Hypothalamus (tissue), 51 donors: ENCODE data around the gene KIRREL1.

ENCODE experiments used
- DNase-seq, 51 donors: peaks; one replicate each; lab custom pipeline; 2025; lab: John Stamatoyannopoulos, UW

The KIRREL1 gene

DNA sequence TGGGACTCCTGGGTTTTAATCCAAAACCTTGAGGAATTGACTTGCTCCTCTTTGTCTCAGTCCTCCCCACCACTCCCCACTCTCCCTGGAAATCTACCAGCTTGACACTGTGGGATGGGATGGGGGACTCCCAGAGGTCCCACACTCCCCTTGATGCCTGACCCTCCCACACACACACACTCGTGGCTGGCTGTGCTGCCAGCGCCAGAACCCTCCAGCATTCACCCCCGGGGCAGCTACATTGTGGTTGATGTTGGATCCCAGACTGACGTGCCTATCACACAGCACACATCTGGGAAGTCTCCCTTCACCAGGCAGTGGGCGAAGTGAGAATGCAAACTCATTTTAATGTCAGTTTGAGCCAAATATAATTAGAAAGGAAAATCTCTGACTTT lies 10.0 kb downstream of the KIRREL1 start:
- peak in 1 of 51 donors; percentile 18 for DNase-seq

DNA sequence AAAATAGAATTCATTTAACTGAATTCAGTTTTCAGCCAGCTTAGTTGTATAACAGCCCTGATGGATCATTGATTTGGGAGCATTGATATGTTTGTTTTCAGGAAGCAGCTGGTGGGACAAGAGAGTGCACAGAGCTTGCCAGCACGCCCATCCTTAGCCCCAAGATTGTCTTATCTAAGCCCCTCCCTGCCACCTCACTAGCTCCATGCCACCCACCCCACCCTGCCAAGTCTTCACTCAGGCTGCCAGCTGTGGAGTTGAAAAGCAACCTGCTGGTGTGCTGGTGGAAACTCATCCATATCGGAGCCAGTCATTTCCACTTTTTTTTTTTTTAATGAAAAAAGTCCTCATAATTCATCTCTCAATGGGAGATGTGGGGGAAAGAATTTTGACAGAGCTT lies 11.8 kb downstream of the KIRREL1 start:
- DNase-seq: no peak

DNA sequence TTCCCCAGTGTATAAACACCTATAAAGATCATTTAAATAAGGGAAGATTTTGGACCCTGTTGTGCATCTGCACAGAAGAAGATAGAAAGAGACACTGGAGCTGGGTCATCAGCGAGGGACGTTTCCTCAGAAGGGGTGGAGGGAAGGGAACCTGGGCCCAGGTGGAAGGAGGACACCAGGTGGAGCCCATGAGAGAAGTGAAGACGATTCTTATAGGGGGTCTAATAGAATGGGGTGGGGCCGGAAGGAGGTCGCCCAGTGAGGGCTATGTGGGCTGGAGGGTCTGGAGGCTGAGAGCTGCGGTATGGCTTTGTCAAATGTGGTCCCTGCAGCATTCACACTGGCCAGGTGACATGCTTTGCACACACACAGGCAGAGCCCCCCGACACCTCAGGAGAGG lies 13.7 kb downstream of the KIRREL1 start:
- no peak for DNase-seq

DNA sequence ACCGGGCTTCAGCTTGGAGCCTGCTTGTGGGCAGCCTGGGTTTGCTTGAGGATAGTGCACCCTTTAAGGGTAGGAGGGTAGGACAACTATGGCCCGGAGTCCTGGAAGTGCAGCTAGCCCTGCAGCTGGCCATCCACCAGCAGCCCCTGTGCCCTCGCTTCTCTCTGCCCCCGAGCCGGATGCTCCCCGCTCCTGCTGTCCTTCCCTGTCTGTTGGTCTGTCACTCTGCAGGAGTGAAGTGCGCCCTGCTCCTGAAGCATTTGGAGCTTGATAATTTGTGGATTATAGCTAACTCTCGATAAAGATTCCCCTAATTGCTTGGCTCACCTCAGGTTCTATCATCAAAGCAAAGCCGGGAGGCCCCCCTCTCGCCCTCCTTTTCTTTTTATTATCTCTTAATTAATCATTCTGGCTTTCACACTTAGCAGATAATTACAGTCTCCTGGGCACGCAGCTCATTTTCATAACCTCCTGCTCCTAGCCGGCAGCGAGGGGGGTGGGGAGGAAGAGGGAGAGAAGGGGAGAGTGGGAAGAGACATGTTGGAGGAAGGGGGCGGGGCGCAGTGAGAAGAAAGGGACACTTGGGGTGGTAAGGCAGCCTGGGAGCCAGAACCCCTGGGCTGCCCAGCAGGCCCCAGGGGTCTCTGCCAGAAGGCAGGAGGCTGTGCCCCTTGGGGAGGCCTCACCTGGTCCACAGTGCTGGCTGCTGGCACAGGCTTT lies 14.4 kb downstream of the KIRREL1 start:
- no peak for DNase-seq

DNA sequence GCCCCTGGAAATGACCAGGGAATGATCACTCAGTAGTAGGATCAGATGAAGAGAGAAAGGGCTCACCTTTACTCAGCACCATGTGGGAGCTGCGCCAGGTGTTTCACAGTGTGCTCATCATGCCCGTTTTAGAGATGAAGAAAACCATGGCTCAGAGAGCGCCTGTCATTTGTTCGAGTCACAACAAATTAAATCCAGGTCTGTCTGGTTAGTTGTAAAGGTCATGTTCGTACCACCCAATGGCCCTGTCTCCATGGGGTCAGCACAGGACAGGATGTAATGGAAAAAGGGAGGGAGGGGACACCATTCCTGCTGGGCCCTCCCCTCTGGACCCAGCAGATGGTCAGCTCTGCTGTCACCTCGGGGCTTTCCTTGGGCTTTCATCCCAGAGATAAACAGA lies 15.2 kb downstream of the KIRREL1 start:
- no peak for DNase-seq

DNA sequence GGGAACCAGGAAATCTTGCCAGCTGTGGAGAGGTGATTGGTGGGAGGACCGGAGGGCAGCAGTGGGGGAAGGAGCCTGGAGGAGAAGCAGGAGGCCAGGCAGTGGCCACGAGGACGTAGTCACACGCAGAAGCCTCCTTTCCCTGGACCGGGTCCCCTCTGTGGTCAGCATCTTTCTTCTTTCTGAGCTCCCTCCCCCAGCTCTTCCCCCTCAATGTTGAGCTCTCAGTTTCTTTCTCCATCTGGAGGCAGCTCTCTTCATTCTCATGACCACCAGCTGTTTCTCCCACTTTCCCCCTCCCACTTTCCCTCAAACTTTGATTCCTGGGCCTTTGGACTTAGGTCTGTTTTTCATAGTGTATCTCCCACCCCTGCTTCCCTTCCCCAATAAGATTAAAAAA lies 18.3 kb downstream of the KIRREL1 start:
- no peak for DNase-seq

DNA sequence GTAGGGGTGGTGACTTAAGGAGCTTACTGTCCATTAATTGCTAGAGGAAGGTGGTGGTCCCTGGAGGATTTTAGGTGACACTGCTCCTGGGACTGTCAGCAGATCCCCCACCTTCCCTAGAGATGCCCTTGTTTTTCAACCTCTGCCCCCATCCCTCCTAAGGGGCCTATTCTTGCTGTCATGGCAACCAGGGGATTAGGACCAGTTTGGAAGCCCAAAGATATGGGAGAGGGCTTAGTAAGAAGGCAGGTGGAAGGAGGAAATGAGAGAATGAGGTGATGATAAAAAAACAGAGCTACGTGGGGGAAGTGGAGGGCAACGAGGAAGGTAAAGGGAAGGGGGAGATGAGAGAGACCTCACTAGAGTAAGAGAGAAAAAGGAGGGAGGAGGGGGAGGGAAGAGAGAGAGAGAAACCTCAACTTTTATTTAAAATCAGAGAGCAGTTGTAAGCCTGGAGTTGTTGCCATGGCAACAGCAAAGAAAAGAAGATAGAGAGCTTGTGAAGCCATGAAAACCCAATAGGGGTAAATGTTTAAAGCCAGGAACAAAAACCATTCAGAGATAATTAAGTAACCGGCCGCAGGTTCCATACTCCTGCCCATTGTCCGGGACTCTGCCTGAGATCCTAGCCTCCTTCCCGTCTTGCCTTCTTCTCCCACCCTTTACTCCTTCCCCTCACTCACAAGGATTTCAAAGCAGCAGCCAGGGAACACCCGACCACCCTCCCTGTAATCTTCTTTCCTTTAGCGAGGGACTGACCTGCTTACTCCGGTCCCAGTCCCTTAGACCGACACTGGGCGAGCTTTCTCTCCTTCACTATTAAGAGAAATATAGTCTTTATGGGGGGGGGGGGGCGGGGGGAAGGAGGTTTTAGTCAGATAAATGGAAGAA lies 20.6 kb downstream of the KIRREL1 start:
- peak in 1 of 51 donors; percentile 41 for DNase-seq

DNA sequence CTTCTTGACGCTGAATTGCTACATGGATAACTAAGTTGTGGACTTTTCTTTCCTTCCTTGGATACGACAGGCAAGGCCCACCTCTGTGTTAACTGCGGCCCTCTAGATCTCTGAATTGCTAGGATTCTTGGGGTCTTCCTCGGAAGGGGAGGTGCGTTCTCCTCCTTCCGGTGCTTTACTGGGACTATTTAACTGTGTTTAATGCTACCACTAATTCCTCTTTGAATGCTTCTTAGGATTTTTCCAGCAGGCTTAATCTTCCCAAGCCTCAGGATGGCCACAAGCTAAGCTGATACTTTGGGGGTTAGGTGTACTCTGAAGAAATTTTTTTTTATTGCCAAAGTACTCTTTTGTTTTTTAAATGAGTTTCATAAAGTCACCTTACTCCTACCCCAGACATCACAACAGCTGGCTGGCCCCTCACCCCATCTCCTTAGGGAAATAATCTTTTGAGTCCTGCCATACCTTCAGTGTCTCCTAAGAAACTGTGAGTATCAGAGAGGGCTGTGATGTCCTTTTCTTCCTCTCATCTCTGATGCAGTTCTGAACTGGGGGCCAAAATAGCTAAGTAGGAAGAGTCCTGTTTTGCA lies 21.4 kb downstream of the KIRREL1 start:
- no peak for DNase-seq

DNA sequence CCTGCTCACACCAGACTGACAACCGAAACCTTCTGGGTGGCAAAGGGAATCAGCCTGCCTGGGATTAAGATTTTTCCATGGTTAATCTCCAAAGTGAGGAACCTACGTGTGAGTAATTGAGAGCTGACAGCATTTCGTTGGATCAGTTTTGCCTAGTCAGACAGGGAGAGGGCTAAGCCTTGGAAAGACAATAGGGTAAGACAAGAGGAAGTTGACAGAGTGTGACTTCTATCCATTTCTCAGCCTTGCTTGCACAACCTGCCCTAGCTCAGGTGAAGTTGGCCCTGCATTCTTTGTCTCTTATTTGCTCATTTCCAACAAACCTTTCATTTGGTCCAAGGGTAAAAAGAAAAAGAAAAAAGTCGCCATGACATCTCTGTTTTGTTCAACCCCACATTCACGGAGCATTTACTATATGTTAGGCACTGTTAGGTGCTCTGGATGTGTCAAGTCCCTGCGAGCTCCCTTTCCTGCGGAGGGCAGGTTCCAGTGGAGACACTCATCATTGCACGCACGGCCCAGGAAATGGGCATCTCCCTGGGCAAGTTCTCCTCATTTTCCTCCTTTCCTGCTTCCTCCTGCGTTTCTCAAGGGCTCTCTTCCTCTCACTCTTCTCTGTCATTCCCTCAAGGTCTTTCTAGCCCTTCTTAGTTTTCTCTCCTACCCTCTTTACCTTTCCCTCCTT lies 23.3 kb downstream of the KIRREL1 start:
- DNase-seq: no peak

DNA sequence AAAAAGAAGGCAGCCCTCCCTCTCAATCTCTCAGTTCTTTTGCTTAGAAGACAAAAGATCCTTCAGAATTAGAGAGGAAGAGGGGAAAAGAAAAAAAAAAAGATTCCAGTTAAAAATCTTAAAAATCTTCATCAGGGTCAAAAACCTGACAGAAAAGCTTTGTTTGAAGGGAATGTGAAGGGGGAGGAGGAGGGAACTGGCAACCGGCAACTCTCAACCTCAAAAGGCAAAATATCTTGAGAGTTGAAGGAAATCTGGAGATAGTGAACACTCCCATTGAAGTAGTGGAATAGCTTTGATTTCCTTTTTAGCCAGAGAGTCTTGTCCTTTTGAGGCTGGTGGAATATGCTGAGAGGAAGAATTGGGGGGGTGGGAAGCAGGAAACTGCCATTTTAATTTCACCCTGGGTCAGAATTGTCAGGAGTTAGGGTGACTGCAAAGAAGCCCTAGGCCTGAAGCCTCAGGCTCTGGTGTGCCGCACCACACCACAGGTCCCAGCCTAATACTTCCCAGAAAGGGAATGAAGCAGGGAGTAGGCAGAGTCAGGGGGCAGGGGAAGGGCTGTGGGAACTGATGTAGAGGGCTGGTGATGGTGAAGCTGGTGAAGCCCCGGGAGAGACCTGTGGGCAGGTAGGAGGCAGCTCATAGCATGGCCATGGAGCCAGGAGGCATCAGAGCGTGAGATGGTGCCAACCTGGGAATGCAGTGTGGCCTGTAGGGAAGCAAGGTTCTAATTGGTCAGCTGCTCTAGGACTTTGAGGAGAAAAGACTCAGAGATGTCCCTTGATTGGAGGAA lies 24.6 kb downstream of the KIRREL1 start:
- no peak for DNase-seq

DNA sequence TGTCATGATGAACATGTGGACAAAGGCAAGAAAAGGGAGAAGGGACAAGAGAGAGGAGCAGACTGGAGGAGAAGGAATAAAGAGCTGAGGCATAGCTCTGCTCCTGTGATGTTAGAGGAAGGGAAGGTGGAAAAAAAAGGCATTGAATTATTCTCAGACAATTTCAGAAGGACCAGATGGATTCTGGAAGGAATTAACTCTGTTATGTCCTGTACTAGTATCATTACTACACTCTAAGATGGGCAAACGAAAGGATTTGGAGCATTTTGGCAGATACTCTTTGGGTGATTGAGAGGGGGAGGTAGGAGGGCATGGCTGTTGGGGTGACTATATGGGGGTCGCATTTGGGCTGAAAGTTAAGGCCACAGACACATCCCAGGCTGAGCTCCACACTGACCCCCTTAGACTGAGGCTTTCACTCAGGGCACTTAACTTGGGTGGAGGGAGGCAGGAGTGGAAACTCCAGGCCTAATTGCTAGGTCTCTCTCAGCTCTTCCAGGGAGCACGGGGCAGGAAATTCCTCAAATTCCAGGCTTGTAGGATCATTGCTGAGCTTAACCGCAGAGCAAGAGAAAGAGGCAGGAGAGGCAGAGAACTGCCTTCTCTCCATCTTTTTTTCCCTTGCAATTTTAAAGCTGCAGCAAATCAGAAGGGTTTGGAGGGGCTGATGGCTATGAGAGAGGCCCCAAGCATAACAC lies 25.9 kb downstream of the KIRREL1 start:
- no peak for DNase-seq

DNA sequence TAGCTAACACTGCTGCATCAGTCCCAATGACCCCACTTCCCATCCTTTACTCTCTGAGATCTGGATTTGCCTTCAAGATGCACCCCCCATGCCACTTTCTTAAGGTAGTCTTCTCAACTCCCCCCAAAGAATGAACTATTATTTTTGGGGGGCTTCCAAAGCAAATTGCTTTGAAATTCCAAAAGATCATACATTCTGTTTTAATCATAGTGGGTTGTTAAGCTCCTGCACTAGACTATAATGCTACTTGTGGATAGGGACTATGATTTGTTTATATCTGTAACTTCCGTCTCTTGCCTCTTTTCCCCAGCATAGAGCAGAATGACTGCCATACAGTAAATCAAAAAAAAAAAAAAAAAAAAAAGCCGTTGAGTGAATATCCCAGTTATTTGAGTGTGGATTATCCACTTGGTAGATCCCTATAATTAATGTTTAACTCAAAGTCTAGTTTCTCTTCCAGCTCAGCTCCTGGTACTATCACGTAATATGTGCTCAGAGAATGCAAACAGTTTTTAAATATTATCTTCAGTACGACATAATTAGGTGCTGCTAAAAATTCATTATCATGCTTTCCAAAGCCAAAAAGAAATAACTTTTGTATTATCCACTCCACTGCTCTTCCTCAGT lies 26.9 kb downstream of the KIRREL1 start:
- no peak for DNase-seq

DNA sequence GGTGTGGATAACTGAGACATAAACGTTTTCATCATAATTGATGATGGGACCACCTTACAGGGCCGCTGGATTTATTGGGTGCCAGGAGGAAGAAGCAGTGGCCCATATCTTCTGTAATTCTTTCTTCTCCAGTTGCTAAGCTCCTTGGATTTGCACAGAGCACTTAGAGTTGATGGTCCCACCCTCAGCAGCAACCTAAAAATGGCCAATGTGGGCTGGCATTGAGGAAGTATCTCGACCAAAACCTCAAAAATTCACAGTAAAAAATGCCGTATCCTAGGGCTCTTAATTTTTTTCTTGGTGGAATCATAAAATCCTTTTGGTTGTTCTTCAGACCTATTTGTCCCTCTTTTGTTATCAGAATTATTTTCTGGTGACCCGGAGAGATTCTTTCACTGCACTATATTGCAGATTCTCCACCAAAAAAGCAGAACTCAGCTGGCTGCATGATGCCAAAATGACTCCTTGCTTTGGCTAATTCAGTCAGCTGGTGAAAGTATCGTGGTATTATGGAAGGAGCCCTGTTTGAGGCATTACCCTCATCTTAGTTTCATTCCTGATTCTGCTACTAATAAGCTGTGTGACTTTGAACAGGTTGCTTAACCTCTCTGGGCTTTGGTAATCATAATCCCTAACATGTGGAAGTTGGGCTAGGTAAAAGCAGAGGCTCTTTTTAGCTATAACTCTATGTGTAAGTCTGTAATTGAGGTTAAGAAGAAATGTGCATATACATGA lies 27.6 kb downstream of the KIRREL1 start:
- DNase-seq: no peak

DNA sequence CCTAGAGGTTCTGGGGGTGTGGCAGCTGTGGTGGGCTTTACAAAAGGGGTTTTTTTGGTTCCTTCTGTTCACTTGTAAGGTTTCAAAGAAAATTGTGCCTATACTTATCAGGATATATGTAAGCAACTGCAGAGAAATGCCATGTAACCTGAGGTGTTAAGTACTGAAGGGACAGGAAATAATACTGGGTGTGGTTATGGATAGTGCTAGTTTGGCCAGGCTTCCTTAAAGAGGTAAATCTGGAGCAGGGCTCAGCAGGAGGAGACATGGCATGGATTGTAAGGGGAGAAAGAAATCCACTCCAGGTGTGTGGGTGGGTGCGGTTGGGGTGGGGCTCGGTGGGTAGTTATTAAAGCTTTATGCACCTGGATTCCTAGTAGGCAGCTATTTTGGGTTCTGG lies 28.3 kb downstream of the KIRREL1 start:
- DNase-seq: no peak

DNA sequence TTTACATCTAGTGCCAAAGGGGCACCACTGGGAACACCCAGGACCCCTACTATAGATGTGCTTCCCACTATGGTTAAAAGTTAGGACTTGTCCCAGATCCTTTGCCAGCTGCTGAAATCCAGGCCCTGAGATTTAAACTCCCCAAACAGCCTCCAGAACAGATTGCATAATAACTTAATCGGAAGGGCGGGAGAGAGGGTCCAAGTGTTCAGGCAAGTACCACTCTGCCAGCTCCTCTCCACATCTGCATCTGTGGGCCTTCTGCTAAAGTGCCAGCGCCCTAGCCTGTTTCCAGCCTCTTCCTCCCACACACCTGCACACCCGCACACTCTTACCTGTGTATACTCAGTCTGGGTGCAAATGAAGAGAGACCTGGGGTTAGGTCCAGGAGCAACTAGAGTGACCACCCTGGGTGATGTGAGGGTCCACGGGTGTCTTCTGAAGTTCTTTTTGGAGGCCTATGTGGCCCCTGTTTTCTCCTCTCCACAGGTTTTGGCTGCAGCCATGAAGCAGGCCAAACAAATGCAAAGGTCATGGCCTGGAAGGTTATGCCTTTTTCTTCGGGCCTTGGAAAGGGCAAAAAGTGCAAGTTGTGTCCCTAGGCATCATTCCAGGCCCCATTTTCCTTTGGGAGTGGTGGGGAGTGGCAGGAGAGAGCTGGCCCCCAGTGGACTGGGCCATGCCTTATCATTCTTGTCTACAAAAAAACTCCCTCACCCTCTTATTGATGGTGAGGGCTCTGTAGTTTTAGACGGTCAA lies 29.3 kb downstream of the KIRREL1 start:
- no peak for DNase-seq

DNA sequence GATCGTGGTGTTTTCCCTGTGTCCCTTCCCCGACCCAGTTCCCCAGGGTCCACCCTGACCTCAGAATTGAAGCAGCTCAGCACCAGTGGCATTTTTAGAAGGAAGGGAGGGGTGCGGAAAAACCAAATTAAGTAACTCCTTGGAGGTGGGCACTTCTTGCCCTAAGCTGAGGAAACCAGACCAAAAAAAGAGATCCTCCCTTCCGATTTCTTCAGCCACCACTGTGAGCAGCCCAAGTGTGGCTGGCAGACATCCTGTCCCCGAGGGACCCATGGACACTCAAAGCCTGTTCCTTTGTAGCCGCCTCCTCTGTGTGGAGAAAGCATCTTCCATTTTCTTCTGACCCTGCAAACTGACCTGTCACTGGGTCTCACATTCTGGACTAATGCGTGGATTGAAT lies 31.3 kb downstream of the KIRREL1 start:
- DNase-seq: no peak

DNA sequence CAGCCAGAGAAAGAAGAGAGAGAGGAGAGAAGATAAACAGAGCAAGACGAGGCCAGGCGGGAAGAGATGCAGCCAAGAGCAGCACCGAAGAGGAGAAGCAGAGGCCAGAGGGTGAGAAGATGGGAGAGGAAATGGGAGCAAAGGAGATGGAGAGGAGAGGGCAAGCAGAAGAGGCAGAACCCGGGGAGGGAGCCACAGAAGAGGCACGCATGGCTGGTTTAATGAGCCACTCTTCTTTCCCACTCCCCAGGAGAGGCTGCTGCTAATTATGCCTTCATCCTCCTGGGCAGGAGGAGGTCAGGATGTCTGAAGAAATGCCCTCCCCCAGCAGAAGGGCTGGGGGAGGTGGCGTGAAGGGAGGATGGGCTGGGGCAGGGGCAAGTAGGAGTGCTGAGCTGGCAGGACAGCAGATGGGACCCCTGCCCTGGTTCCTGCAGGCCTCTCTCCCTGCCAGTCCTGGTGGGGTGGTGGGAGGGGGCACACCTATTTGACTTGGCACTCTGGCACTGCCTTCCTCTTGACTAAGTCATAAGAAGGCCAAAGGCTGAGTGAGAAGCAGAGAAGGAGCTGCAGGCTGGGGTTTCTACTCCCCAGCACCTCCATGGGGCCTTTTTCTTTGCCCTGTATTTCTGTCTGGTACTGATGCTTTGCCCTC lies 32.3 kb downstream of the KIRREL1 start:
- no peak for DNase-seq
